ENCODE measurements around the gene E4F1.

Gene E4F1

GRCh38 chr16:2244926-2245795 lies 21.8 kb downstream of the E4F1 start:
- CTCF ChIA-PET: interaction anchor here (1.0 kb wide), 1 partner anchor 17 kb away, joined by 3 read pairs; no protein-coding TSS in a partner anchor
- TF ChIP-seq CTCF (IDR thresholded peaks at IDR 0.05; ENCODE audit: control extremely low read depth, extremely low read depth, low read depth, missing control alignments): no peak
- POLR2A ChIA-PET: no interaction called here
- no peak for DNase-seq (ENCODE audit: extremely low spot score)

DNA sequence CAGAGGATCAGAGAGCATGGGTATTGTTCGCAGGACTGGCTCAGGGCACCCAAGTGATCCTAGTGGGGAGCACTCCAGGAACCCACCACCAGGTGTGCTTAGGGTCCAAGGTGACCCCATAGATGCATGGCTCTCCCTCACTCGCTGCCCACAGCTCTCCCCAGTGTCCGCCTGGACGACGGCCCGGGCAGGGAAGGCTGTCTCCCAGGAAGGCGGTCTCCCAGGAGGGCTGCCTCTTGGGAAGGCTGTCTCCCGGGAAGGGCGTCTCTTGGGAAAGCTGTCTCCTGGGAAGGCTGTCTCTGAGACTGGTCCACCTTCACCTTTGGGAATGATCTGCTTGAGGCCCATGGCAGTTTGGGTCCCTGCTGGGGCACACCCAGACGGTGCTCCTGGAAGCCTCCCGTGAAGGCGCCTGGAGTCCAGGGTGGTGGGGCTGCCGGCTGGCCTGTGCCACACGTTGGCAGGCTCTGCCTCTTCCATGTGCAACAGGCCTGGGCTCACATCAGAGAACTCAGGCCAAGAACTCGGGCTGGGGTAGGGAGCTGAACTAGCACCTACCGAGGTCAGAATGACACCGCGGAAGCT lies 23.0 kb downstream of the E4F1 start:
- CTCF ChIA-PET: interaction anchor here (1.5 kb wide), 1 partner anchor 106 kb away, joined by 3 read pairs; no protein-coding TSS in a partner anchor
- POLR2A ChIA-PET: interaction anchor here (0.5 to 1.3 kb wide), 3 partner anchors 9 to 635 kb away, joined by 3 to 9 read pairs (median 4); partner anchors contain the start of genes CRAMP1 and IFT140
- no peak for DNase-seq (ENCODE audit: extremely low spot score)
- TF ChIP-seq CTCF (IDR thresholded peaks at IDR 0.05; ENCODE audit: control extremely low read depth, extremely low read depth, low read depth, missing control alignments): no peak

- ChIA-PET CTCF (interaction anchor here (0.6 to 3.1 kb wide), 21 partner anchors 10 to 251 kb away, joined by 3 to 33 read pairs (median 4); partner anchors contain the start of gene RNPS1), POLR2A (interaction anchor here (0.6 to 1.9 kb wide), 5 partner anchors 10 to 720 kb away, joined by 3 to 8 read pairs (median 6); partner anchors contain the start of gene RPS2)
- DNase-seq (ENCODE audit: extremely low spot score): no peak
- no peak for TF ChIP-seq CTCF (IDR thresholded peaks at IDR 0.05; ENCODE audit: control extremely low read depth, extremely low read depth, low read depth, missing control alignments)
Observed at GRCh38 chr16:2250652-2251295, 27.4 kb downstream of the E4F1 start.

DNA sequence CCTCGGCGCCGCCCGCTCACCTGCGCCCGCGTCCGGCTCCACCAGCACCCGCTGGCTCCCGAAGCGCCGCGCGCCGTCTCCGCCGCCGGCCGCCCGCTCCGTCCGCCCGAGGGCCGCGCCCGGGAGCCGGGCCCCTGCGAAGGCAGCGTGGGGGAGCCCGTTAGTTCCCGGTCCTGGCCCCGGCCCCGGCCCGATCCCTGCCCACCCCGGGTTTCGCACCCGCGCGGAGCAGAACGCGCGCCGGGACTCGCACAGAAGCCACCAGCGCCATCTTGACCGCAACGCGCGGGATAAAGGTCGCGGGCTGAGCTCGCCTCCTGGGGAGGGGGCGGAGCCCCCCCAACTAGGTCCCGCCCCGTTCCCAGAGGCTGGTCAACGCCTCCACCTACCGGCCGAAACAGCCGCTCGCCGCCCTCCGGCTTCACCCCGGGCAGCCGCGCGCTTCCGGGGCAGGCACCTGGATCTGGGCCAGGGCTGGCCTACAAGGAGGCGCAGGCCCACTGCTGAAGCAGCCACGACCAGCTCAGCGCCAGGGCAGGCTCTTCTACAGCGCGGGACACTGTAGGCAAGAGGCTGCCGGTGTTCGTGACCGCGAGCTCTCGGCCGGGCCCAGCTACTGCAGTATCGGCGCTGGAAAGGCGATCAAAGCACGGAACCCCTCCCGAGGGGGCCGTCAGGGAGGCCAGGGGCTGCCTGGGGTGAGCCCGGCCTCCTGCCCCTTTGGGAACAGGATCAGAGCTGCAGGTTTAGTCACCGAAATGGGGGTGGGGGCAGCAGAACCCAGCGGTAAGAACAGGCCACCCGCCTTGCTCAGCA lies 28.1 kb downstream of the E4F1 start, which contains the start of gene ECI1:
ECI1 (minus strand) TSS at position 292 of the 816 bp plus-strand sequence; CDS start at position 271, 21 bp downstream.
- peak; percentile 100 for DNase-seq (ENCODE audit: extremely low spot score)
- ChIA-PET CTCF (interaction anchor here (0.6 to 3.1 kb wide), 25 partner anchors 11 to 250 kb away, joined by 3 to 33 read pairs (median 4); partner anchors contain the start of gene RNPS1), POLR2A (interaction anchor here (0.5 to 1.9 kb wide), 7 partner anchors 9 to 287 kb away, joined by 3 to 8 read pairs (median 6); partner anchors contain the start of genes RPS2 and TRAF7)
- TF ChIP-seq CTCF (IDR thresholded peaks at IDR 0.05; ENCODE audit: control extremely low read depth, extremely low read depth, low read depth, missing control alignments): peak; percentile 64

DNA sequence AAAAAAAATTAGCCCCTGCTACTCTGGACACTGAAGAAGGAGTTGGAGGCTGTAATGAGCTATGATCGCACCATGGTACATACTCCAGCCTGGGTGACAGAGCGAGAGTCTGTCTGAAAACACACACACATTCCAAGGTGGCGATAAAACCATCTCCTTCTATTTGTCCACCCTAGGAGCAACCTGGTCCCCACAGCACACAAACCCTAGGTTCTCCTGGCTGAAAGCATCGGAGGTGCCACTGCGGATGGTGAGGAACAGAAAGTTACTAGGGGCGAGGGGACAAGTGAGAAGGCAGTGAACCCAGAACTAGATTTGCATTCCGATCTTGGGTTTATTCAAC lies 29.4 kb downstream of the E4F1 start:
- TF ChIP-seq CTCF (IDR thresholded peaks at IDR 0.05; ENCODE audit: control extremely low read depth, extremely low read depth, low read depth, missing control alignments): no peak
- ChIA-PET CTCF (interaction anchor here (1.1 to 3.1 kb wide), 6 partner anchors 11 to 249 kb away, joined by 4 to 33 read pairs (median 12); no protein-coding TSS in a partner anchor), POLR2A (interaction anchor here (0.7 to 1.9 kb wide), 4 partner anchors 8 to 288 kb away, joined by 3 to 7 read pairs (median 4); partner anchors contain the start of genes RPS2 and TRAF7)
- no peak for DNase-seq (ENCODE audit: extremely low spot score)
